Urothelium cell line (cell line): ENCODE data around the gene MRPS15.
A peak's percentile ranks its signal among the peaks of the same experiment; 100 is the strongest.

Experiments
- DNase-seq: peaks from one replicate; pipeline ENCODE4 v3.0.0; 2011; ENCODE audit warnings: low spot score, mixed read lengths
- FAIRE-seq: peaks from 2 replicates; lab custom pipeline; 2011; peaks lifted over from hg19 to GRCh38; lab: Jason Lieb, UNC

The MRPS15 gene

DNA sequence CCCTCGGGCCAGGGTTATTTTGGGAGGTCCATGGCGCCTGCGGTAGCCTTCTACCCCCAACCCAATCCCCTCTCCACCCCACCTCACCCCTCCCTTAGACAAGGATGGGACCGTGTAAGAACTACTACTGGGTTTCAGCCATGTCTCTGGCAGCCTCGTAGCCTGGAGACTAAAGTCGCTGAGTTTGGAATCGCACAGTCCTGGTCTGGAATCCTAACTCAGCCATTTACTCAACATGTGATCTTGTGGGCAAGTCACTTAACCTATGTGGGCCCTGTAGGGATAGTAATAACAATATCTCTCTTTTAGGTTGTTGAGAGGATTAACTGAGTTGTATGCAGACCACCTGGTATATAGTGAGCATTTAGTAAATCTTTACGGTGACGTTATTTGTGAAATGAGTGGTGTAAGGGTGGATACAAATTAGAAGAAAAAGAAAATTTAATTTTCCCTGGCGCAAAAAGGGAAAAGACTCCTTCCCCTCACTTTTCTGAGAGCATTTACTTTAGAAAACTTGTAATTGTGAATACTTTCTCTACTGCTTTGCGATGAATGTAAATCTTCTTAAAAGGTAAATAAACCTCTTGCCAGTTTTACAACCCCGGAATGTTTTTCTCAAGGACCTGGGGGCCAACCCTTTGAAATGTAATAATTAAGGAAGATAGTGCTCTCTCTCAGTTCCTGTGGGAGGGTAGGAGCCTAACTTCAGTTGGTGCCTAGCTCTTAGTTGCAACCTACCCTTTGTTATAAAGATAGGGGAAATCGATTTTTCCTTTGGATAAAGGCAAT, 615 bp upstream of the MRPS15 start:
- DNase-seq: no peak
- FAIRE-seq: no peak

- FAIRE-seq (no peak), DNase-seq (no peak)
Measured at GRCh38 chr1:36463463-36463802, 751 bp downstream of the MRPS15 start.

DNA sequence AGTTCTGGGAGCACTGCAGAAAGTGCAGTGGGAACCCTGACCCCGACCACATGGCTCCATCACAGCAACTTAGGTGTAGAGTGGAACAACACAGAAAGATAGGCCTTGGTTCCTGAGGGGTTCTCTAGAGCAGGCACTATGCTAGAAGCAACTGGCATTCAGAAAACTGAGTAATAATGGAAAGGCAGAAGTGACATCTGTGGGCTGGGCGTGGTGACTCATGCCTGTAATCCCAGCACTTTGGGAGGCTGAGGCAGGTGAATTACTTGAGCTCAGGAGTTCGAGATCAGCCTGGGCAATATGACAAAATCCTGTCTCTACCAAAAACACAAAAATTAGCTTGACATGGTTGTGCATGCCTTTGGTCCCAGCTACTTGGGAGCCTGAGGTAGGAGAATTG, 5.3 kb downstream of the MRPS15 start:
- FAIRE-seq: no peak
- DNase-seq: no peak

DNA sequence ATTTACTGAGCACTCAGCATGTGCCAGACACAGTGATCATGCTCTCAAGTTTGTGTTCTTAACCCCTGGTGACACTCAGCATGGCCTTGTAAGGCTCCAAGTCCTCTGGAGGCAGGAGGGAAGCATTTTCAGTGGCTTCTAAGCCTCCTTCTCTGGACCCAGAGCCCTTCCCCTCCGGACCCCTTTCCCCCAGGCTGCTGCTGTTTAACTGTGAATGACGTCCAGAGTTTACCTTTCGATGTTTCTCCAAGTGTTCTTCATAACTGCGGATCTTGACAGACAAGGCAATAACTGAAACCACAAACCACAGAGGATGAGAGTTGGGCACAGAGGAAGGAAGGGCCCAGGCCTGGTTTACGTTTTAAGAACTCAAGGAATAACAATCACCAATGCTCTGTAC, 6.5 kb downstream of the MRPS15 start:
- DNase-seq (no peak), FAIRE-seq (no peak)

DNA sequence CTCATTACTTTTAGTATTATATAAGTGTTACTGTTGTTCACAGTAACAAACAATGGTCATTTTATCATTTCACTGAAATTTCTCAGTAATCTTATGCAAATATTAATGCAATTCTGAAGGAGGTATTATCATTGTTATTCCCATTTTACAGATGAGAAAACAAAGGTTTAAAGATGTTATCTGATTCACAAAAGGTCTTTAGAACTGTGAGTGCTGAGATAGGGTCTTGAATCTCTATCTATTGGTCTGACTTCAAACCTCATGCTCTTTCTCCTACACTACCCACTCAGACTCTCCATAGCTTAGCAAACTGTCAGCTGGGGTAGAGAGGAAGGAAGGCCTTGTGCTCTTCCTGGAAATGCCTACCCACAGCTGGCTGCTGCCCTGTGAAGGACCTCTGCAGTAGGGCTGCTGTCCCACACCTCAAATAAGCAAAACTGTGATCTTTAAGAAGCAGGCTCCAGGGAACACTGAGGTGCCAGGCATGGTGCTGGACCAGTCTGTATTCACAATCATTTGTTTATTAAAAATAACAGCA, 7.7 kb downstream of the MRPS15 start:
- no peak for FAIRE-seq
- DNase-seq: no peak

DNA sequence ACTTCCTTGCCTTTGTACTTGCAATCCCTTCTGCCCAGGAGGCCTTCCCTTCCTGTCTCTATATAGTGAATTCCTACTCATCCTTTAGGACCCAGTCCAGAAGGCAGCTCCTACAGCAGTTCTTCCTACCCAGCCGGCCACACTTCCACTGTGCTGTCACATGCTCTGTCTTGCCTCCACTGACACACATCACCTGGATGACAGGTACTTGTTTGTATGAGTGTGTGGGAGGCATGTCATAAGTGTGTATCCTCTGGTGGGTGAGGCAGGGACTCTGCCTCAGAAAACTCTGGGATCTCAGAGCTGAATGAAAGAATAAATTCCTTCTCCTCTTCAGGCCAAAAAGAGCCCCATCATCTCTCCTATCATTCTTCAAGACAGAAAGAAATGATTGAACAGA, 8.8 kb downstream of the MRPS15 start:
- DNase-seq (no peak), FAIRE-seq (no peak)

DNA sequence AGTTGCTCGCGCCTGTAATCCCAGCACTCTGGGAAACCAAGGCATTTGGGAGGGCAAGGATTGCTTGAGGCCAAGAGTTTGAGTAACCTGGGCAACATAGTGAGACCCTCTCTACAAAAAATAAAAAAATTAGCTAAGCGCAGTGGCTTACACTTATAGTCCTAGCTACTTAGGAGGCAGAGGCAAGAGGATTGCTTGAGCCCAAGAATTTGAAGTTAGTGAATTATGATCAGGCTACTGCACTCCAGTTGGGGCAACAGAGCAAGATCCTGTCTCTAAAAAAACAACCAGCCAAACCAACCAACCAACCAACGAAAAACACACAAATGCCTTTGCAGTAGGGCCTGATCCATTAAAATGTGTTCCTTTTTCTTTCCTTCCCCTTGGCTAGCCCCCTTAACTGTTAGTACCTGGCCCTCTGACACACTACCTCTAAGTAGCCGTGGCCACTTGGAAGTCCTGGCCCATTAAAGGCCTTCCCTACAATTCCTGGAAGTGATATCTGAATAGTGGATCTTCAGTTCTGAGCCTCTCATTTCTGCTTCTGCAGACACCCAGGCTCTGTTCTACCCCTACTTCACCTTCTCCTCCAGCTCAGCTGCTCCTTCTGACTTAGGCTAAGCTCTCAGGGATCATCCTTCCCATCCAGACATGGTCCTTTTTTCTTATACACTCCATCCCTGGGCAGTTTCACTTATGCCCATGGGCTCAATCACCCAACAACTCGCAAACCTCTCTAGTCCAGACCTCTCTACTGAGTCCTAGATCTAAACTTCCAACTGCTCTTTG, 10.4 kb downstream of the MRPS15 start:
- FAIRE-seq: no peak
- no peak for DNase-seq

GRCh38 chr1:36453051-36453450, 11.1 kb downstream of the MRPS15 start:
- no peak for DNase-seq
- FAIRE-seq: no peak

GRCh38 chr1:36450919-36451305, 13.3 kb downstream of the MRPS15 start:
- DNase-seq: no peak
- FAIRE-seq: no peak

GRCh38 chr1:36450270-36450918, 13.8 kb downstream of the MRPS15 start, which contains the start of gene OSCP1:
Gene OSCP1, minus strand, starts transcription at chr1:36450451. Its CDS starts 82 bp downstream, at chr1:36450369.
- DNase-seq (peak; percentile 99), FAIRE-seq (peak; percentile 98)

DNA sequence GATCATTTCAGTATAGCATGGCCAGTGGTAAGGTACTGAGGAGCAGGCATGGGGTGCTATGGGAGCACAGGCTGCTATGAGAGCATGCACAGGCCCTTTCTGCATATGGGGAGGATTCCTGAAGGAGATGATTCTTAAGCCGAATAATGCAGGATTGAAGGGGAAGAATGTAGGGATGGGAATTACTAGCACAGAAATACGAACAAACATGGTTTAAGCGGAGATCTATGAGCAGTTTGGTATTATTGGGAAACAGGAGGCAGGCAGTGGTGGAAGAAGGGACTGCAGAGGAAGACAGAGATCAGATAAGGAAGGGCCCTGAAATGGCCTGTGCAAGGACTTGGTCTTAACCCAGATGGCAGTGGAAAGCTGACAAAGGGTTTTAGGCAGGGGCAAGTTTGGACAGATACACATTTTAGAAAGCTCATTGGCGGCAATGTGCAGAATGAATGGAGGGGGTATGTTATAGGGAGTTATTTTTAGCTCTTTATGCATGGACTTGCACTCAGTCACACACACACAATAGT, 15.6 kb downstream of the MRPS15 start:
- DNase-seq (no peak), FAIRE-seq (no peak)

- DNase-seq (no peak), FAIRE-seq (no peak)
Measured at GRCh38 chr1:36447450-36447849, 16.7 kb downstream of the MRPS15 start.

DNA sequence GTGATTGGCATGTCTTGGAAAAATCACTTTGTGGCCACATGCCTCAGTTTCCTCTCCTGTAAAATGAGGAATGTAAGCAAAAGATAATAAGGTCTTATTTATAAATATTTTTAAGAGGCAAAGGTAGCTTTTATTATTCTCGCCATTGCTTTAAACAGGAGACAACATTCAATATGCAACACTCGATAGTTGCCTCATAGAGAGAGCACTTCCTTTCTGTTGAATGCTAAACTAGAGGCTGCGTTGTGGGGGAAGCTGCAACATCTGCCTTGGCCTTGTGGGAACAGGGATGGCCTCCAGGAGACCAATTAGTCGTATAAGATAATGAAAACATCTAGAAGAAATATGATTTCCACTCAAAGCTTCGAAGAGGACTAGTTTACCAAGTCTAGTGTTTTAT, 17.4 kb downstream of the MRPS15 start:
- DNase-seq (no peak), FAIRE-seq (no peak)

GRCh38 chr1:36446271-36446670, 17.9 kb downstream of the MRPS15 start:
- peak; percentile 21 for DNase-seq
- FAIRE-seq: no peak

DNA sequence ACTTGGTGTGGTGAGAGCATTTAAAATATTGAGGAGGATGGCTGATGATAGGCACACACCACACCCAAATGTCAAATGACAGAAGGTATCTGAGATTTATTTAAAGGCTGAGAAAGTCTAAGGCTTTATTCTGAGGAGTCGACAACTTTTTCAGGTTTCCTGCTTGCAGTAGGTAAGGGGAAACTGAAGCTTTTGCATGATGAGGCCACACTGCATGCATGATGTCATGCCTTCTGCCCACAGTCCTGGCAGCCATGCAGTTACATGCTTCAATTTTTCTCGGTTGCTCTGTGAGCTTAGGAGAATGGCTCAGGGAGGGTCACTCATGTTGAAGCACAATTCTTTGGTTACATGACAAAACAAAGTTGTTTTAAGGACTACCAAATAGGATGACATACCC, 20.9 kb downstream of the MRPS15 start:
- FAIRE-seq: no peak
- DNase-seq: no peak

GRCh38 chr1:36442337-36442736, 21.8 kb downstream of the MRPS15 start:
- DNase-seq (no peak), FAIRE-seq (no peak)

GRCh38 chr1:36440646-36441045, 23.5 kb downstream of the MRPS15 start:
- DNase-seq (no peak), FAIRE-seq (no peak)

GRCh38 chr1:36440044-36440443, 24.1 kb downstream of the MRPS15 start:
- no peak for DNase-seq
- no peak for FAIRE-seq

GRCh38 chr1:36438715-36439114, 25.5 kb downstream of the MRPS15 start:
- no peak for FAIRE-seq
- no peak for DNase-seq

DNA sequence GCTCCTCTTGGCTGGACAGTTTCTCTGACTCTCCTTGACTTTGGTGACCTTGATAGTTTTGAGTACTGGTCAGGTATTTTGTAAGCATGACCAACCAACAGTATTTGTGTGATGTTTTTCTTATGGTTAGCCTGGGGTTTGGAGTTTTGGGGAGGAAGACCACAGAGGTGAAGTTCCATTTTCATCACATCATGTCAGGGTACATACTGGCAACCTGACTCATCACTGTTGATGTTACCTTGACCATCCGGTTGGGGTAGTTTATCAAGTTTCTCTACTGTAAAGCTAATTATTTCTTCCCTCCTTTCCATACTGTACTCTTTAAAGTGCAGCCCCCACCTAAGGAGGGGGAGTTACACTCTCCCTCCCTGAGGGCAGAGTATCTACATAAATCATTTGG, 27.4 kb downstream of the MRPS15 start:
- DNase-seq (peak; percentile 13), FAIRE-seq (no peak)

- FAIRE-seq (no peak), DNase-seq (no peak)
Measured at GRCh38 chr1:36433102-36433501, 31.1 kb downstream of the MRPS15 start.
